Left forelimb (tissue), 1 donor: ENCODE measurements around the gene PSAP.
"Not testable (repeated sequence)": the region's sequence is repeated elsewhere in the genome, so short reads cannot be mapped to it uniquely, and the experiment has no call there.

ENCODE experiments used
- DNase-seq: peaks from one replicate; pipeline ENCODE4 v3.0.0-alpha.2; 2018; ENCODE audit warnings: low spot score

The PSAP gene

DNA sequence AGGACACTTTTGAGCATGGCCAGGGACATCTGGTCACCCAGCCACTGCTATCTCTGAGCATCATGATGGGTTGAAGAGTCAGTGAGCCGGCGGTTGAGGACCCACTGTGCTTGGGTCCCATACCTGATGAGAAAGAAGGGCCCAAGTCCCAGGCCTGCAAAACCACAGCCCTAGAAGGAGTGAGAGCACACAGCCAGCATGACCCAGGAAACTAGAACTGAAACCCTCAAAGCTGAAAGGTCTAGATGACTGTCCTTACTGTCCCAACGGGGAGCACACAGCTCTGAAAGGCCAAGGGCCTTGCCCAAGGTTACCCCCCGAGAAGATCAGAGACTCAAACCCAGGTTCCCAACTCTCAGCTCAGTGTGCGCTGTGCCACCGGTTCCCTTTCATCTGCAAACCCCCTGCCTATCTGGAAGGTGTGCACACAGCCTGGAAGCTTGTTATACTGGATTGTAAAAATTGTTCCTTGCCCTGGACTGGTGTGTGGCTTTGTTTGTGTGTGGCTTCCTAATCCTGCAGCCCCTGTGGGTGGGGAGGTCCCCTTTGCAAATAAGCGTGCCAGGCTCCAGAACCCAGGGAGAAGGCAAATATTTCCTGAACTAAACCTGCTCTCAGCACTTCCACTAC, 22.6 kb upstream of the PSAP start:
- DNase-seq = no peak

DNA sequence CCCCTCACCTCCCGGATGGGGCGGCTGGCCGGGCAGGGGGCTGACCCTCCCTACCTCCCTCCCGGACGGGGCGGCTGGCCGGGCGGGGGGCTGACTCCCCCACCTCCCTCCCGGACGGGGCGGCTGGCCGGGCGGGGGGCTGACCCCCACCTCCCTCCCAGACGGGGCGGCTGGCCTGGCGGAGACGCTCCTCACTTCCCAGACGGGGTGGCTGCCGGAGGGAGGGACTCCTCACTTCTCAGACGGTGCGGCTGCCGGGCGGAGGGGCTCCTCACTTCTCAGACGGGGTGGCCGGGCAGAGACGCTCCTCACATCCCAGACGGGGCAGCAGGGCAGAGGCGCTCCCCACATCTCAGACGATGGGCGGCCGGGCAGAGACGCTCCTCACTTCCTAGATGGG, 18.6 kb upstream of the PSAP start:
- not testable (repeated sequence) for DNase-seq

GRCh38 chr10:71868192-71868697, 17.2 kb upstream of the PSAP start:
- DNase-seq = no peak

GRCh38 chr10:71865561-71866041, 14.6 kb upstream of the PSAP start:
- no peak for DNase-seq

DNA sequence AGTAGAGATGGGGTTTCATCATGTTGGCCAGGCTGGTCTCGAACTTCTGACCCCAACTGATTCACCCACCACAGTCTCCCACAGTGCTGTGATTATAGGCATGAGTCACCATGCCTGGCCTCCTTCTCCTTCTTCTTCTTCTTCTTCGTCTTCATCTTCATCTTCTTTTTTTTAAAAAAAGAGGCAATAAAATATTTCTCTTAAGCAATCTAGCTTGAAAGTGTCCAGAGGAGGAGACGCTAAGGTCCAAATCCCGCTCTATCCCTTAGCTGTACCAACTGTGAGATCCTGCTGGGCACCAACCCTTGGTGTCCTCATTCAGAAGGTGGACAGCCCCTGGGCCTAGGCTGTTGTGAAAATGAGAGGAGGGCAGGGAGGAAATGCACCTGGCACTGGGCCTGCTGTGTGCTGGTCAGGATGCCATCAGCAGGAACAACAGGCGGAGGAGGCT, 13.9 kb upstream of the PSAP start:
- DNase-seq = no peak

DNA sequence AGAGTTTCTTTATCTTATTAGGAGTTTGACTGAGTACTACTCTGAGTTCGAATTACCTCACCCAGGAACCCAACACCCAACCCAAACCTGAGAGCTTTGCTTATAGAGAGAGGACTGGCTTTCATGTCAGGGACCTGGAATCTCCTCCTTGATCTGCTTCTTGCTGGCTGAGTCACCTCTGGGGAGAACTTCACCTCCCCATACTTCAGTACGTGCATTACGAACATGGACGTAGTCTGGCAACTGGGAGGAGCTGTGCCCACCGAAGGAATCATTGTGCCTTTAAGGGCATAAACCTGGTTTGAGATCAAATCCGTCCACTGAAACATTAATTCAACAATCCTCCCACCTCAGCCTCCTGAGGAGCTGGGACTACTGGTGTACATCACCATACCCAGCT, 12.2 kb upstream of the PSAP start:
- DNase-seq = no peak

DNA sequence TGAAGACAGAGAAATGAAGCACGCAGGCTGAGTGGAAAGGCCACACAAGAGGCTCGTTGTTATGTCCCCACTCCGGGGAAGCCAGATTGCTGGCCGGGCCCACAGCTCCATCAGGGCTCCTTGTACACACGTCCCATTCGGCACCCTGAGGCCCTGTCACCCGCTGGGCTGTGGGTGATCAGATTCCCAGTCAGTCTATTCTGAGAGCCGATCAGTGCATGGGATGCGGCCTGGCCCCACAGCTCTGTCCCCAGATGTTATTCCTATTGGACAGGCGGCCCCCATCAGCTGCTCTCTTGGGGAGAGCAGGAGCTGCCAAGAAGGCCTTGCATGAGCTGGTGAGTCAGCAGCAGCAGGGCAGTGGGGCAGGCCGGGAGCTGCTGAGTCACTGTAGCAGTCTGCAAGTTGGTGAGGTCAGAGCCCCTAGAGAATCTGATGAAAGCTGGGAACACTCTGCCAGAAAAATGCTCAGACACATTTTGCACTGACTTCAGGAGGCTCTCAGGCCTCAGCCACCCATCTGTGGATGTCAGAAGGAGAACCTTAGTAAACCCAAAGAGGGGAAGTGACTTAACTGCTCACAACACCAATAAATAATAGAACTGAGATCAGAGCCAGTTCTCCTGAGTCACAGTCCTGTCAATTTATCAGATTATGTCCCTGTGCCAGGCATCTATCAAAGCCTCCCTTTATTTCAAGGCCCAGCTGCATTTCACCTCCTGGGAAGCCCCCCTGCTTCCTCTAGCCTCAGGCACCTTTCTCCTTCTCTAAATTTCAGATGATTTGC, 9.4 kb upstream of the PSAP start:
- peak; percentile 78 for DNase-seq

DNA sequence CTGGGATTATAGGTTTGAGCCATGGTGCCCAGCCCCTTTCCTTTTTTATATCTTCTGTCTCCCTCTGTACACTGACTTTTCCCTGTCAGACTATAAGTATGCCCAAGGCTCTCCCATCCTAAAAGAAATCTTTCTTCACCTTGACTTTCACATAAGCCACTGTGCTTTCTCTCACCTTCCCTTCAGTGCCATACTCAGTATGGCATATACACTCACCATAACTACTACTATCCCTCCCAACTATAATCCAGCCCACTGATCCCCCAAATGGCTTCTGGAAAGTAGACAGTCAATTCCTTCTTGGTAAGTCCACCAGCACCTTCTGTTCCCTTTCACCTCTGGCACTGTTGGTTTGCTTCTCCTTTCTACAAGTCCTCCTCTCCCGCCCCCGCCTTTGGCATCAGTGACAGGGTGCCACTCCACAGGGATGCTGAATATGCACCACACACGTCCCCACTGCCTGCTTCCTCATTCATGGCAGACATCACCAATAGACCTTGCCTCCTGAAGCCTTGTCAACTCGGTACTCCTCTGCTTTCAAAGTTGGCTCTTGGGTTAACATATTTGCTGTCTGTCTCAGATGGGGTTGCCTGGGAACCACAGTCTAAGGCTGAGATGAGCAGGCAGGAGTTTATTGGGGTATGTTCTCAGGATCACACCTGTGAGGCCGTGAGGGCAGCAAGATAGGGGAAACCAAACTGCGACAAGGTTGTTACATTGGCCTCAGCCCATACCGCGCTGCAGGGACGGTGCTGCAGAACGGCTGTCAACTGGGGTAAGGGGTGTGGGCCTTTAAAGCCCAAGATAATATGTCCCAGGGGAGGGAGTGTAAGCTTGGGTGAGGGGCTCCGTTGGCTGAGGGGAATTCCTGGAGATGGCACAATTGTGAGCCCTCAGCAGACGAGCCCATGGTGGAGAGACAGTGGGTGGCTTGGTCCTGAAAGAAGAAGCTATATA, 7.2 kb upstream of the PSAP start:
- no peak for DNase-seq

GRCh38 chr10:71856619-71857018, 5.6 kb upstream of the PSAP start:
- no peak for DNase-seq

GRCh38 chr10:71854031-71854430, 3.0 kb upstream of the PSAP start:
- no peak for DNase-seq

GRCh38 chr10:71852355-71852937, 1.4 kb upstream of the PSAP start:
- DNase-seq = no peak

GRCh38 chr10:71851465-71852095, 529 bp upstream of the PSAP start:
- not testable (repeated sequence) for DNase-seq

DNA sequence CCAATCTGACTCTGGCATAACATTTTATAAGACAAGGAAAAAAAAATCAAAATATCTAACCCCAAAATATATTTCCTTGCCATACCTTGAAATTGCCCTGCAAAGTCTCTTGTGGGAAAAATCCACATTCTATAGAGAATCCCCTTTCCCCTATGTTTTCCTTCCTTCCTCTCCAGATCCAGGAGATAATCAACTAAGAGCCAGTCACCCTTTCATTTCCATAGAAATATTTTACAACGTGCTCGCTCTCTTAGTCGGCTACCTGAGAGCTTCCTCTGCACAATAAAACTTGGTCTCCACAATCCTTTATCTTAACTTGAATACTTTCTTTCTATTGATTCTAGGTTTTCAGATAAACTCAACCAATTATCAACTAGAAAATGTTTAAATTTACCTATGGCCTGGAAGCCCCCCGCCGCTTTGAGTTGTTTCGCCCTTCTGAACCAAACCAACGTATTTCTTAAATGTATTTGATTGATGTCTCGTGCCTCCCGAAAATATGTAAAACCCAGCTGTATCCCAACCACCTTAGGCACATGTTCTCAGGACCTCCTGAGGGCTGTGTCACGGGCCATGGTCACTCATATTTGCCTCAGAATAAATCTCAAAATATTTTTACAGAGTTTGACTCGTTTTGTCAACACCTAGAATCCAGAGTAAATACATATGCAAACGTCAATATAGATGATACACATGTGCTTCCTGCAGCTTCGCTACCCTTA, 869 bp downstream of the PSAP start:
- no peak for DNase-seq

DNA sequence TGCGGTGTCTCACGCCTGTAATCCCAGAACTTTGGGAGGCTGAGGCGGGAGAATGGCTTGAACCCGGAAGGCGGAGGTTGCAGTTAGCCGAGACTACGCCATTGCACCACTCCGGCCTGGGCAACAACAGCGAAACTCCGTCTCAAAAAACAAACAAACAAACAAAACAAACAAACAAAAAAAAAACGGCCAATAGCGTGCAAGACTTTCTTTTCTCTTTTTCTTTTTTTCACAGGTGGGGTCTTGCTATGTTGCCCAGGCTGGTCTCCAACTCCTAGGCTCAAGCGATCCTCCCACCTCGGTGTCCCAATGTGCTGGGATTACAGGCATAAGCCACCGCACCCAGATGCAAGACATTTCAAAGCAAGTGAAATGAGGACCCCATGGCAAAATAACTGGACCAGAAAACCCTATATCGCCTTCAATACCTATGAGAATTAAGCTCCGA, 1.6 kb downstream of the PSAP start:
- no peak for DNase-seq

- no peak for DNase-seq
Observed at GRCh38 chr10:71848325-71849275, 2.5 kb downstream of the PSAP start.

DNA sequence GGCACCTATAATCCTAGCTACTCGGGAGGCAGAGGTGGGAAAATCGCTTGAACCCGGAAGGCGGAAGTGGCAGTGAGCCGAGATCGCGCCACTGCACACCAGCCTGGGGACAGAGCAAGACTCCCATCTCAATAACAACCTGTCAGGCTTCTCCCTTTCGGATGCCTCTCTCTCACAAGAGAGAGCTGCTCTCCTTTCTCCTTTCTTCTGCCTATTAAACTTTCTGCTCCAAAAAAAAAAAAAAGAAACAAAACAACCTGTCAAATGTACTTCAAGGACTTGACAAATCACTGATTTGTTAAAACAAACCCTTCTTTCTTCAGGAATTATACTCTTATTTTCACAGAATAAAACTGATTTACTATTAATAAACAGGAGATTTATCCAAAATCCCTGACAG, 3.6 kb downstream of the PSAP start:
- DNase-seq = no peak

DNA sequence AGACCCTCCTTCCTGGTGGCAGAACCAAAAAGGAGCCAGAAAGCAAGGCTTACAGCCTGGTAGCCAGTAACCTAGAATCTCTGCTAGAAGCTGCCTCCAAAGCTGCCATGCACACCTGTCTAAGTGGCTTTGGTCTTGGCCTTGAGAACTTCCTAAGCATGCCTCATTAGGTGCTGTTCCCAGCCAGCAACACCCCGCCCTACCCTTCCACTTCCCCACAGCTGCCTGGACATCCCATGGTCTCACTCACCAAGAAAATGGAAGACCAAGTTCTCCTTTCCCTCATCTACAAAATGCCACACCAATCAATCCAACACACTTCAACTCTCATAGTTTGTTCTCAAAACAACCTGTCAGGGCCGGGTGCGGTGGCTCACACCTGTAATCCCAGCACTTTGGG, 4.2 kb downstream of the PSAP start:
- no peak for DNase-seq

GRCh38 chr10:71845410-71846405, 5.3 kb downstream of the PSAP start:
- DNase-seq = no peak
